ENCODE data around the gene CARM1.

DNA sequence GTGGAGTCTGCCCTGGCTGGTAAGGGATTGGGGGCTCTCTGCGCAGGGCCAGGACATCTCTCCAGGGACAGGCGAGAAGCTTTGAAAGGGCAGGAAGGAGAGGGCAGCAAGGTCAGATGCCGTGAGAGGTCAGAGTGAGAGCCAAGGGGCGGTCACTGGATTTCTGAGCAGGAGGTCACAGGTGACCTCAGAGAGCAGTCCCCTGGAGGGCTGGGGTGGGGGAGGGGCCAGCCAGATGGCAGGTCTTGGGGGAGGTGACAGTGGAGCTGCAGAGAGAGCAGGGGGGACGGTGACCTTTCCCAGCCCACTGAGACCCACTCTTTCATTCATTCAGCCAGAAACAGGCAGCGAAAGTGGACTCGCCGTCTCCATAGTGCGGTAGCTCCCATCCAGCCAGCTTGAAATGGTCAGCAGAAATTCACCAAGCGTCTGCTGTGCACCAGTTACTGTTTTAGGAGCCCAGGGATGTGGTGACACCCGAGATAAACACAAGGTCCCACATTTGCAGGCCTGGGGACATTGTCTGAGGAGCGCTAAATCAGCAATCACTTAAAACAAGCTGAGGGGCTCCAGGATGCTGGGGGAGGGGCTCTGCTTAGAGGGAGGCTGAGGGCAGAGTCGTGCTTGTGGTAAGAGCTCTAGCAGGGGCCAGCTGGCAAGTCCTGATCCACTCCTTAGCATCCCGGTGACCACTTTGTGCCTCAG lies 10.2 kb downstream of the CARM1 start:
- TF ChIP-seq, protein P1, sequence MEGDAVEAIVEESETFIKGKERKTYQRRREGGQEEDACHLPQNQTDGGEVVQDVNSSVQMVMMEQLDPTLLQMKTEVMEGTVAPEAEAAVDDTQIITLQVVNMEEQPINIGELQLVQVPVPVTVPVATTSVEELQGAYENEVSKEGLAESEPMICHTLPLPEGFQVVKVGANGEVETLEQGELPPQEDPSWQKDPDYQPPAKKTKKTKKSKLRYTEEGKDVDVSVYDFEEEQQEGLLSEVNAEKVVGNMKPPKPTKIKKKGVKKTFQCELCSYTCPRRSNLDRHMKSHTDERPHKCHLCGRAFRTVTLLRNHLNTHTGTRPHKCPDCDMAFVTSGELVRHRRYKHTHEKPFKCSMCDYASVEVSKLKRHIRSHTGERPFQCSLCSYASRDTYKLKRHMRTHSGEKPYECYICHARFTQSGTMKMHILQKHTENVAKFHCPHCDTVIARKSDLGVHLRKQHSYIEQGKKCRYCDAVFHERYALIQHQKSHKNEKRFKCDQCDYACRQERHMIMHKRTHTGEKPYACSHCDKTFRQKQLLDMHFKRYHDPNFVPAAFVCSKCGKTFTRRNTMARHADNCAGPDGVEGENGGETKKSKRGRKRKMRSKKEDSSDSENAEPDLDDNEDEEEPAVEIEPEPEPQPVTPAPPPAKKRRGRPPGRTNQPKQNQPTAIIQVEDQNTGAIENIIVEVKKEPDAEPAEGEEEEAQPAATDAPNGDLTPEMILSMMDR (IDR thresholded peaks at IDR 0.05; ENCODE audit: poor library complexity, severe bottlenecking) = no peak
- TF ChIP-seq EZH2 (IDR thresholded peaks at IDR 0.05; ENCODE audit: borderline replicate concordance, insufficient read depth, low read length, poor library complexity, severe bottlenecking) = no peak
- TF ChIP-seq EP300 (conservative IDR thresholded peaks at IDR 0.05; ENCODE audit: poor library complexity, severe bottlenecking) = no peak
- no peak for TF ChIP-seq POLR2AphosphoS5 (IDR thresholded peaks at IDR 0.05)
- no peak for TF ChIP-seq MXI1 (conservative IDR thresholded peaks at IDR 0.05; ENCODE audit: poor library complexity, severe bottlenecking)
- TF ChIP-seq TAF1 (IDR thresholded peaks at IDR 0.05; ENCODE audit: low read depth) = no peak
- TF ChIP-seq RAD21 (conservative IDR thresholded peaks at IDR 0.05) = no peak

Data from neural cell (in vitro differentiated cells).